Natural killer cell (primary cell): ENCODE results near the gene UBR7. TPM values are rescaled to one million over a fixed set of nuclear protein-coding genes. Genes with fewer than 3 reads are reported as not detected.
"Not testable (repeated sequence)": the region's sequence is repeated elsewhere in the genome, so short reads cannot be mapped to it uniquely, and the experiment has no call there.

Experiments
- ATAC-seq, 3 donors: fragments of 150-1000 bp in 2 of 3; fragments of 200-7000 bp in 1 of 3; cut with Tn5 transposase; 1 replicate in 1 of 3; 2 replicates in 2 of 3; pipeline ENCODE4 v1.10.0; 2021; ENCODE audit warnings: mild to moderate bottlenecking in 2 of 3, moderate library complexity in 2 of 3
- DNase-seq, 2 donors: peaks; one replicate each; pipeline versions ENCODE4 v3.0.0 to v3.0.0-alpha.2; 2013 to 2021; ENCODE audit warnings: mixed read lengths in 1 of 2
- H3K27ac ChIP-seq: one replicate; pipeline ENCODE4 v1.5.1; 2013; ENCODE audit warnings: mild to moderate bottlenecking, low read length
- H3K27me3 ChIP-seq: one replicate; pipeline ENCODE4 v1.6.1; 2013; ENCODE audit warnings: low read length; ENCODE audit not compliant: control insufficient read depth, insufficient read depth
- H3K36me3 ChIP-seq: one replicate; pipeline ENCODE4 v1.6.1; 2013; ENCODE audit warnings: low read length; ENCODE audit not compliant: control insufficient read depth, insufficient read depth
- H3K4me1 ChIP-seq: one replicate; pipeline ENCODE4 v1.6.1; 2013; ENCODE audit warnings: low read length; ENCODE audit not compliant: control insufficient read depth, insufficient read depth
- H3K4me3 ChIP-seq: one replicate; pipeline ENCODE4 v1.5.1; 2013; ENCODE audit warnings: low read length
- H3K9me3 ChIP-seq: one replicate; pipeline ENCODE4 v1.6.1; 2013; ENCODE audit warnings: low read length; ENCODE audit not compliant: control insufficient read depth, insufficient read depth
- H3K27ac Mint-ChIP-seq, 2 donors: one replicate each; pipeline ENCODE4 v1.8.0; 2022; ENCODE audit warnings: mild to moderate bottlenecking in 2 of 2, mixed read lengths in 2 of 2, moderate library complexity in 1 of 2
- H3K27me3 Mint-ChIP-seq, 2 donors: one replicate each; pipeline ENCODE4 v1.8.0; 2022; ENCODE audit warnings: low read depth in 2 of 2, mixed read lengths in 2 of 2
- H3K36me3 Mint-ChIP-seq: one replicate; pipeline ENCODE4 v1.8.0; 2022; ENCODE audit warnings: mixed read lengths
- H3K4me1 Mint-ChIP-seq, 2 donors: one replicate each; pipeline ENCODE4 v1.8.0; 2022; ENCODE audit warnings: mixed read lengths in 2 of 2
- H3K4me3 Mint-ChIP-seq: one replicate; pipeline ENCODE4 v1.8.0; 2022; ENCODE audit warnings: mild to moderate bottlenecking, moderate library complexity, mixed read lengths
- H3K9me3 Mint-ChIP-seq, 2 donors: one replicate each; pipeline ENCODE4 v1.8.0; 2022; ENCODE audit warnings: mixed read lengths in 2 of 2
- WGBS: methylation state at CpG from one replicate; pipeline ENCODE4 v1.1.7; 2013; ENCODE audit warnings: missing lambda C conversion rate; ENCODE audit not compliant: insufficient coverage; 5-methylcytosine and 5-hydroxymethylcytosine counted together
- intact Hi-C: fragments of 100-400 bp; cut with micrococcal nuclease; formaldehyde crosslinking; loops from one replicate; pipeline ENCODE4 v1.14.2; 2022
- total RNA-seq, 4 donors: library from RNA; stranded (reverse); fragments of 120-200 nt in 1 of 4; gene quantifications; one replicate each; pipeline versions ENCODE4 v1.2.3 to v1.2.4, GENCODE V29; 2013 to 2022
- TF ChIP-seq, protein P1 (sequence below): fragments of 200-600 bp; IDR thresholded peaks from one replicate; pipeline ENCODE4 v1.8.0; 2022; ENCODE audit warnings: antibody characterized with exemption

Gene UBR7
- total RNA-seq, 3 donors from 2014 or later (not counting 1 experiment from before 2014, with no cell fraction given): 17.0 to 23.4 (median 18.6) TPM

DNA sequence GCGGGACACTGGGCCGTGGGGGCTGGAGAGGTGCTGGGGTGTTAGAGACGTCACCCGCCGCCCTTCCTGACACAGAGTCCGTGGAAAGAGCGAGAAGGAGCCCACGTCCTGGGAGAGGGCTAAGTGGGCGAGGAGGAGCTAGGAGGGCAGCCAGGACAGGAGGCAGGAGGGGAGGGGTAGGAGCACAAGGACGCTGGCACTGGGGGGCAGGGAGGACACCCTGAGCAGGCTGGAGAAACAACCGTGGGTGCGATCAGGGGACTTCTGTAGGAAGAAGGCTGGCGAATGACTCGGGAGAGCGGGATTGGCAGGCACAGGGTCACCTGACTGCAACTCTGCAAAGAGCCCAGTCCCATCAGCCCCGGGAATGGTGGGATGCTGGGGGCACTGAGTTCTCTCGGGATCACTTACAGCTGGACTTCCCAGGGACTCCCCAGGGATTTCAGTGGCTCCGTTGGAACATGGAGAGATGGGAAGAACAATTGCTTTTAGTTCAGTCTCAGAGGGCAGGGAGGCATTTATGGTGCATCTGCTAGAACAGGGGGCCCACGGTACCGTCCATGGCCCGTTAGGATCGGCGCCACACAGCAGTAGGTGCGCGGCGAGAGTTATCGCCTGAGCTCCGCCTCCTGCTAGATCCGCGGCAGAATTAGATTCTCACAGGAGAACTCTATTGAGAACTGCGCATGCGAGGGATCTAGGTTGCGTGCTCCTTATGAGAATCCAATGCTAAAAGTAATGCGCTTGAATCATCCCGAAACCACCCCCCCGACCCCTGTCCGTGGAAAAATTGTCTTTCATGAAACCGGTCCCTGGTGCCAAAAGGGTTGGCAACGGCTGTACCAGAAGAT, 24.3 kb downstream of the UBR7 start:
- Histone ChIP-seq H3K4me3 (no peak overlapping the region), H3K9me3 (no peaks in the 10 kb centered on the region), H3K36me3 (peaks cover 20% of the 10 kb centered on the region), H3K4me1 (no peaks in the 10 kb centered on the region), H3K27me3 (no peaks in the 10 kb centered on the region), H3K27ac (no peak overlapping the region)
- peak in 1 of 3 donors; percentile 64 for ATAC-seq
- TF ChIP-seq, protein P1, sequence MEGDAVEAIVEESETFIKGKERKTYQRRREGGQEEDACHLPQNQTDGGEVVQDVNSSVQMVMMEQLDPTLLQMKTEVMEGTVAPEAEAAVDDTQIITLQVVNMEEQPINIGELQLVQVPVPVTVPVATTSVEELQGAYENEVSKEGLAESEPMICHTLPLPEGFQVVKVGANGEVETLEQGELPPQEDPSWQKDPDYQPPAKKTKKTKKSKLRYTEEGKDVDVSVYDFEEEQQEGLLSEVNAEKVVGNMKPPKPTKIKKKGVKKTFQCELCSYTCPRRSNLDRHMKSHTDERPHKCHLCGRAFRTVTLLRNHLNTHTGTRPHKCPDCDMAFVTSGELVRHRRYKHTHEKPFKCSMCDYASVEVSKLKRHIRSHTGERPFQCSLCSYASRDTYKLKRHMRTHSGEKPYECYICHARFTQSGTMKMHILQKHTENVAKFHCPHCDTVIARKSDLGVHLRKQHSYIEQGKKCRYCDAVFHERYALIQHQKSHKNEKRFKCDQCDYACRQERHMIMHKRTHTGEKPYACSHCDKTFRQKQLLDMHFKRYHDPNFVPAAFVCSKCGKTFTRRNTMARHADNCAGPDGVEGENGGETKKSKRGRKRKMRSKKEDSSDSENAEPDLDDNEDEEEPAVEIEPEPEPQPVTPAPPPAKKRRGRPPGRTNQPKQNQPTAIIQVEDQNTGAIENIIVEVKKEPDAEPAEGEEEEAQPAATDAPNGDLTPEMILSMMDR: no peak
- H3K36me3 Mint-ChIP-seq: peaks cover 15% of the 10 kb centered on the region
- peaks cover 11 to 24% of the 10 kb centered on the region in 2 donors for H3K27me3 Mint-ChIP-seq
- no peak for DNase-seq
- WGBS: 31% methylated on average over 39 of the region's 39 CpGs
- H3K4me3 Mint-ChIP-seq: peak overlapping the region; percentile 40
- intact Hi-C loops: no loop called here
- H3K27ac Mint-ChIP-seq: no peak overlapping the region
- peaks cover 16 to 17% of the 10 kb centered on the region in 2 donors for H3K4me1 Mint-ChIP-seq
- no peaks in the 10 kb centered on the region for H3K9me3 Mint-ChIP-seq

DNA sequence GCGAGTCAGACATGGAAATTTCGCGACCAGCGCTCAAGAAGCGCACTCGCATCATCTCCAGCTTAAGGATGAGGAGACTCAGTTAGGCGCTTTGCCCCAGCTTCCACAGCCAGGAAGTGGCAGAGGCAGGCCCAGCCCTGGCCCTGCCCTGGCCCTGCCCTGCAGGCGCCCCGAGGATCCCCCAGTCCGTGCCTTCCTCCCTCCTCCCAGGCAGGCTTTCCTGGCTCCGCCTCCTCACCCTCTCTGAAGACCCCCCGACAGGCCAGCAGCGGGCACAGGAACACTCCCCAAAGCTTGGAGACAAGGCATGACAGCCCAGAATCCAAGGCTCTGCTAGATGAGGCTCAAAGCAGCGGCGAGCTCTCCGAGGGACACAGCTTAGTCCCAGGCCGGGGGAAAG, 25.1 kb downstream of the UBR7 start:
- H3K4me1 Mint-ChIP-seq: peaks cover 16 to 17% of the 10 kb centered on the region in 2 donors
- TF ChIP-seq, protein P1: no peak
- H3K4me3 Mint-ChIP-seq: no peak overlapping the region
- H3K9me3 Mint-ChIP-seq: no peaks in the 10 kb centered on the region
- ATAC-seq (no peak), DNase-seq (no peak)
- Histone ChIP-seq H3K9me3 (no peaks in the 10 kb centered on the region), H3K27me3 (no peaks in the 10 kb centered on the region), H3K4me3 (no peak overlapping the region), H3K4me1 (no peaks in the 10 kb centered on the region), H3K36me3 (peaks cover 16% of the 10 kb centered on the region), H3K27ac (no peak overlapping the region)
- peaks cover 11 to 24% of the 10 kb centered on the region in 2 donors for H3K27me3 Mint-ChIP-seq
- WGBS: 60% methylated on average over 17 of the region's 17 CpGs
- intact Hi-C loops: no loop called here
- H3K36me3 Mint-ChIP-seq: peaks cover 10% of the 10 kb centered on the region
- H3K27ac Mint-ChIP-seq: no peak overlapping the region

DNA sequence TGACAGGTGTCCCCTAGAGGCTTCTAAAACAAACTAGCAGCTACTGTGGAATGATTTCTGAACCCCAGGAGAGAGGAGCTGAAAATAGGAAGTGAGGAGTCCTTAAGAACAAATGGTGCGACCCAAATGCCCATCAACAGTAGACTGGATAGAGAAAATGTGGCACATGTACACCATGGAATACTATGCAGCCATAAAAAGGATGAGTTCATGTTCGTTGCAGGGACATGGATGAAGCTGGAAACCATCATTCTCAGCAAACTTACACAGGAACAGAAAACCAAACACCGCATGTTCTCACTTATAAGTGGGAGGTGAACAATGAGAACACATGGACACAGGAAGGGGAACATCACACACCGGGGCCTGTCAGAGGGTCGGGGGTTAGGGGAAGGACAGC, 26.0 kb downstream of the UBR7 start:
- H3K27me3 ChIP-seq, intact Hi-C loops, H3K4me3 ChIP-seq, H3K27ac ChIP-seq, H3K4me3 Mint-ChIP-seq, H3K9me3 ChIP-seq, H3K36me3 ChIP-seq, H3K27ac Mint-ChIP-seq, H3K9me3 Mint-ChIP-seq, H3K36me3 Mint-ChIP-seq, H3K4me1 ChIP-seq, DNase-seq, ATAC-seq: not testable (repeated sequence)
- H3K27me3 Mint-ChIP-seq: peaks cover 11 to 24% of the 10 kb centered on the region in 2 donors
- WGBS: 87% methylated on average over 4 of the region's 5 CpGs
- H3K4me1 Mint-ChIP-seq: peaks cover 16 to 17% of the 10 kb centered on the region in 2 donors

DNA sequence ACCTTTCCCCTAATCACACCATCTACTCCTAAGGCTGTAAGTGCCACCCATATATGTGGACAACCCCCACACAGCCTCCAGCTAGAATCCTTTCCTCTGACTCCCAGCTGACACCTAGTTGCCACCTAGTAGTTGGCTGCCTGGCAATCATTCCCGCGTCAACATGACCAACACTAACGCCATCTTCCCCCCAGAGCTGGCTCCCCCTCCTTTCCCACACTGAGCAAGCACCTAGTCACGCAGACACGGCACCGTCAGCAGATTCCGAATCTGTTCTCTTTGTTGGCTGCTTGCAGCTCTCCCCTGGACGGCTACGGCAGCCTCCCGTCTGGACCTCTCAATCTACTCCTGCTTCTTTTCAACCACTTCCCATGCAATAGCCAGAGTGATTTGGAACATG, 27.7 kb downstream of the UBR7 start:
- Mint-ChIP-seq H3K27me3 (peaks cover 11 to 24% of the 10 kb centered on the region in 2 donors), H3K36me3 (no peaks in the 10 kb centered on the region), H3K4me1 (peaks cover 16% of the 10 kb centered on the region in 2 donors), H3K27ac (no peak overlapping the region), H3K9me3 (no peaks in the 10 kb centered on the region), H3K4me3 (no peak overlapping the region)
- Histone ChIP-seq H3K9me3 (no peaks in the 10 kb centered on the region), H3K27me3 (no peaks in the 10 kb centered on the region), H3K4me1 (no peaks in the 10 kb centered on the region), H3K27ac (no peak overlapping the region), H3K4me3 (no peak overlapping the region), H3K36me3 (peaks cover 3% of the 10 kb centered on the region)
- DNase-seq: no peak
- no peak for ATAC-seq
- TF ChIP-seq, protein P1: no peak
- intact Hi-C loops: no loop called here
- 74% methylated on average over 10 of the region's 10 CpGs for WGBS
